Bladder microvascular endothelial cell (primary cell): ENCODE measurements around the gene CELA2B. TPM values are rescaled to one million over a fixed set of nuclear protein-coding genes. Genes with fewer than 3 reads are reported as not detected.

Experiments
- total RNA-seq: library from RNA; depleted of rRNA; stranded (reverse); fragments of >200 nt; gene quantifications from 2 replicates; pipeline ENCODE4 v1.2.3, GENCODE V29; 2014

Gene CELA2B
- not detected in 2 replicates for total RNA-seq

DNA sequence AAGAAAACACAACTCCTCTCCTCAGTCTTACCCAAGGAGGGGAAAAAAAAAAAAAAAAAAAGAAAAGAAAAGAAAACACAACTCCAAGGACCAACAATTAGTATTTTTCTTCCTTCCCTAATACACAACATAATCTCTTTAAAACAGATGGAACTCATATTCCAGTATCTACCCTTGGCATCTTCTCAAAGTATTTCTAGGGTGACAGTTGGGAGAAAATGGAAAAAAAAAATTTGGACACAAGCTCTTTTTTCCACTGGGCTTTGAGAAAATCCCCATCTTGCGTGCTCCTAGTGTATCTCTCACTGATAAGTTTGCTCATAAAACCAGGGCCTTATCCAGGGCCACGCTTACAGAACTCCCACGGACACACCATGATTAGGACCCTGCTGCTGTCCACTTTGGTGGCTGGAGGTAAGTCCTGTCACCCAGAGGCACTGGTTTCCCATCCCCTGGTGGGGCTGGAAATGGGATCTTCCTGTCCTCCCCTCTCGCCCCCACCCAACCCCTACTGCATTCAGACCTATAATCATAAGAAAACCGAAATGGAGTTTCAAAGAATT lies at the start of gene CELA2B:
CELA2B (plus strand) TSS at position 353 of the 563 bp plus-strand sequence; CDS start at position 375, 22 bp downstream.

DNA sequence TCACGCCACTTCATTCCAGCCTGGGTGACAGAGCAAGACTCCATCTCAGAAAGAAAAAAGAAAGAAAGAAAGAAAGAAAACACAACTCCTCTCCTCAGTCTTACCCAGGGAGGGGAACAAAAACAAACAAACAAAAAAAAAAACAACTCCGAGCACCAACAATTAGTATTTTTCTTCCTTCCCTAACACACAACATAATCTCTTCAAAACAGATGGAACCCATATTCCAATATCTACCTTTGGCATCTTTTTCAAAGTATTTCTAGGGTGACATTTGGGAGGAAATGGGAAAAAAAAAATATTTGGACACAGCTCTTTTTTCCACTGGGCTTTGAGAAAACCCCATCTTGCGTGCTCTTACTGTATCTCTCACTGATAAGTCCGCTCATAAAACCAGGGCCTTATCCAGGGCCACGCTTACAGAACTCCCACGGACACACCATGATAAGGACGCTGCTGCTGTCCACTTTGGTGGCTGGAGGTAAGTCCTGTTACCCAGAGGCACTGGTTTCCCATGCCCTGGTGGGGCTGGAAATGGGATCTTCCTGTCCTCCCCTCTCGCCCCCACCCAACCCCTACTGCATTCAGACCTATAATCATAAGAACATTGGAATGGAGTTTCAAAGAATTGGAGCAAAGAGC lies 19.5 kb upstream of the CELA2B start, which contains the start of gene CELA2A:
CELA2A (plus strand) TSS at position 420 of the 642 bp plus-strand sequence; CDS start at position 442, 22 bp downstream.

DNA sequence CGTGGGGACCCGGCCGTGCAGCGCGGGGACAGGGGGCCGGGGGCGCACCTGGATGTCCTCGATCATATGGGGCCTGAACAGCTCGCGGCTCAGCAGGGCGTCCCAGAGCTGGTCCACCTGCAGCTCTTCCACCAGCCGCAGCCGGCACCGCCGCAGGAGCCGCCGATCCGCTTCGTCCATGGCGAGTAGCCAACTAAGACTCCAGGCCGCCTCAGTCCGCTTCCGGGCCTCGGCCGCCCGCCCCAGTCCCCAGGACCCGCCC lies 48.0 kb downstream of the CELA2B start, which contains the start of gene CASP9:
CASP9 (minus strand) TSS at position 195 of the 262 bp plus-strand sequence; CDS start at position 180, 15 bp downstream.

DNA sequence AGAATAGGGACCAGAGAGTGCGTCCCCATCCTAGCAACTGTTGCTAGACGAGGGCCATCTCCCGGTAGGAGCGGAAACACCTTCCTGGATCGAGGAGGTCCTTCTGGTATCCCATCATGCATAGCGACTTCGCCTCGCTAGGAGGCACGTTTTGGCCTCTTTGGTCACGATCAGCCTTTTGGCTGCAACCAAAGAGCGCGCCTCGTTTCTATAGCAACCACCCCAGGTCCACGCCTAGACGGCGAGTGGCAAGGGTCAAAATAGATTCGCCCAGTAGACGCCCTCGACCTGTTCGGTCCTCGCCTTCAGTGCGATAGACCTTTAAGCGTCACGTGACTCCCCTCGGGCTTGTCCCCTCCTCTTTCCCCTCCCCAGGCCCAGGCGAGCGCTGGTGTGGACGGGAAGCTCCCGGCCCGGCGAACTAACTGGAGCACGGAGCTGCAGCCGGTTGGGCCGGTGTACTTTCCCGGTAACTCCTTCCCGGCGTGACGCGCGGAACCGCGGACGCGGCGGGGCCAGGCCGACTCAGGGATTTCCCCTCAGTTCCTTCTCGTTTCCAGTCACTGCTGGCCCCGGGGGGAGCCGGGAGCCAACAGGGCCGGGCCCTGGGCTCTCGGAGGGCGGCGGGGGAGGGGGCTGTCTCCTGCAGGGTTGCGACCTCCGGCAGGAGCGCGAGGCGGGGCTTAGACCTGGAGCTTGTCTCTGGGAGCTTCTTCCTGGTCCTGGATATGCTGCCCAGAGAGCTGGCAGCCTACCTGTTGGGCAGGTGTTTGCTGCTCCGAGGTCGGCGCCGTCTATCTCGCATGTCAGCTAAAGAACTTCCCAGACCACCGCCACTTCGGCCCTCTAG lies 50.8 kb downstream of the CELA2B start, which contains the start of gene DNAJC16:
DNAJC16 (plus strand) TSS at position 359 of the 850 bp plus-strand sequence. CDS start 2,258 bp downstream, outside the sequence.

Other genes starting within 250 kb of the CELA2B start
- 0.16 and 0.19 TPM in 2 replicates for gene FHAD1, start 228.9 kb upstream of the CELA2B start, total RNA-seq
- gene EFHD2, start 66.2 kb upstream of the CELA2B start, total RNA-seq: 25.9 and 45.3 TPM in 2 replicates
- gene CTRC, start 37.7 kb upstream of the CELA2B start, total RNA-seq: not detected in 2 replicates
- not detected in 2 replicates for gene CELA2A, start 19.4 kb upstream of the CELA2B start, total RNA-seq
- gene CASP9, start 48.1 kb downstream of the CELA2B start, total RNA-seq: 3.6 and 4.0 TPM in 2 replicates
- 8.9 and 27.3 TPM in 2 replicates for gene DNAJC16, start 50.7 kb downstream of the CELA2B start, total RNA-seq
- gene AGMAT, start 108.9 kb downstream of the CELA2B start, total RNA-seq: 0.16 and 0.50 TPM in 2 replicates
- 11.7 and 36.9 TPM in 2 replicates for gene DDI2, start 141.4 kb downstream of the CELA2B start, total RNA-seq
- gene PLEKHM2, start 208.2 kb downstream of the CELA2B start, total RNA-seq: 41.4 and 64.4 TPM in 2 replicates